Suppressor macrophage treated with lipopolysaccharide for 1 hour (primary cell): ENCODE results near the gene FGD5.

Experiments used
- DNase-seq, 3 donors: peaks; one replicate each; pipeline ENCODE4 v3.0.0-alpha.2; 2020 to 2022

Gene FGD5

GRCh38 chr3:14789640-14790285, 29.0 kb upstream of the FGD5 start:
- no peak for DNase-seq

- peak; percentile 70 to 86 (median 77) for DNase-seq
These were observed 27.3 kb upstream of the FGD5 start for GRCh38 chr3:14791343-14791945.

DNA sequence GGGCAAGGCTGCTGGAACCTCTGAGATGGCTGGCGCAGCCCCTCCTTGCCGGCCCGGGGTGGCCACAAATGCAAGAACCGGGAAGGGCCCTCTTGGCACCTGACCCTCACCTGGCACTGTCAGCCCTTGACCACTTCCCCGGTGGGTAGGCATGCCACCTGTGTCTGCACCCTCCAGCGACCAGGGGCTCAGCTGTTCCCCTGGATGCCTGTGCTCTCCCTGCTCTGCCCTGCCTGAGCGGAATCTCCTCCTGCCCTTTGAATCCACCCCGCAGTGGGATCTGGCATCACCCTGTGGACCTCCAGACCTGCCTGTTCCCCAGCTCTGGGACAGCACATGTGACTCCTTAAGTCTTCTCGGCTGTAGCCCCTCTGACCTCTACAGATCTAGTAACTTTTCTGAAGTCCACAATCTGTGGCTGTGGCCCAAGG, 26.1 kb upstream of the FGD5 start:
- DNase-seq, result no peak

- no peak for DNase-seq
These were observed 25.5 kb upstream of the FGD5 start for GRCh38 chr3:14793126-14793857.

DNA sequence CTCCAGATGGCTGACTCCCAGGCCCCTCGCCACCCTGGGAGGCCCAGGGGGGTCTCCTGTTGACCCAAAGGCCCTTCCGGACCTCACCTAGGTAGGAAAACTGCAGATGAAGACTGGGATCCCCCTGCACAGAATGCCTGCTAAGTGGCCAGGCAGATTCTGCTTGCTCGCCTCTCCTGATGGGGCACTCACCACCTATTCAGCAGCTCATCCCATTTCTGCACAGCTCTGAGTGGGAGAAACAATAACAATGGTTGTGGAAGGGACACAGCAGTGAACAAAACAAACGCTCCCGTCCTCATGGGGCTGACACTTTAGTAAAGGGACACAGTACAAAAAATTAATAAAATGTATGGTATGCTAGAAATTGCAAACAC, 24.9 kb upstream of the FGD5 start:
- no peak for DNase-seq

DNA sequence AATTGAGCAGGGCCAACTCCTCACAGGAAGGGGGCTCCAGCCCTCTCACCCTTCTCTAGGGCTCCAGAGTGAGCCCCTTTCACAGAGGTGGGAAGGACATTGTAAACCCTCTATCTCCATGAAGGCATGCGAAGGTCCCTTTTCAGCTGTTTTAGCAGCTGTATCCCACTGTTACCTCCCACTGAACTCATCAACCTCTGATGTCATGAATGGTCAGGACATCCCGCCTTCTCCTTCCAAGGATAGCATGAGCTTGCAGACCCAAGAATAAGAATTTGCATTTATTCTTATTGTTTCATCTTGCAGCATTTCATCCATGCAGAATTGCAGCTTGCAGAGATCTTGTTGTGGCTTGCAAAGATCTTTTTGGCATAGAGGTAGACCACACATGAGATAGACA, 24.3 kb upstream of the FGD5 start:
- DNase-seq, result no peak

- DNase-seq, result no peak
These were observed 22.8 kb upstream of the FGD5 start for GRCh38 chr3:14795996-14796395.

DNA sequence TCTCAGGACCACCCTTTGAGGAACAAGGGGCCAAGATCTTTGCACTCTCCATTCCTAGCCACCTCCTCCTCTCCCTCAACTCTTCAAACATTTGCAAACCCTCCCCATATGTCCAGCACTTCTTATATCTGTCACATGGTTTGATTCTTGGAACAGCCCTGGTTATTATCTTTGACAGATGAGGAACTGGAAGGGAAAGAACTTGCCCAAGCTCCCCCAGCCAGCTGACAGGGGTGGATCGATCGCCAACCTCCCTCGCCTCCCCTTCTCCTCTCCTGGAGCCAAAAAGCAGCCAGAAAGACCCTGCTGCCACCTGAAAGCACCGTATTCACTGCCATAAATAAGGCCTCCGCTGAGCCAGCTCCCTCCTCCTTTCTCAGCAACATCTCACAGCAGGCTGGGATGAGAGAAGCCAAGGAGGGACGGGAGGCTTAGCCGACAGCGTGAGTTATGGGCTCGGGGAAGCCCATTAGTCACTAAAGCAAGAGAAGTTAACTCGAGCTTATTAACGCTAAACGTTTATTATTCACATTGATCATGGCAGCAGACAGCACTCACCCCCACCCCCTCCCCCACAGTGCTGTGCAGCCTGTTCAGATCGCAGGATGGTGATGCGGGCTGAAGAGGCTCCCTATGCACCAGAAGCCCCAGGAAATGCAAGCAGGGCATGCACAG, 22.2 kb upstream of the FGD5 start:
- DNase-seq, result no peak

DNA sequence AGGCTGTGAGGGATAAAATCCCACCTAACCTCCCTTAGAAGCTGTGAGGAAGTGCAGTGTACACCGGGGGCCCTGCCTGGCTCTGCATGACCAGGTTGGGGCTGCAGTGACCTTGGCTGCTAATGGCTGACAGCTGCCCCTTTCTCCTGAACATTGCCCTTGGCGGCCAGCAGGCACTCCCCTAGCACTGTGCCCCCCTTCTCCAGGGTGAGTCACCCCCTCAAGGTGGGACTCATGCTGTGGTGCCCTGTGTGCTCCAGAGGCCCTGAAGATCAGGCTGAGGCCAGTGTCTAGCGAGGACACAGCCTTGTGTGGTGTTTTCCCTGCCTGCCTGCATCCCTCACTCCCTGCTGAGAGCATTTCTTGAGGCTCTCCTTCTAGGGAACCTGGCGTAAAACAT, 21.0 kb upstream of the FGD5 start:
- DNase-seq, result no peak

- no peak for DNase-seq
These were observed 20.5 kb upstream of the FGD5 start for GRCh38 chr3:14798231-14798630.

- DNase-seq, result no peak
These were observed 19.6 kb upstream of the FGD5 start for GRCh38 chr3:14799146-14799545.

- DNase-seq, result no peak
These were observed 17.7 kb upstream of the FGD5 start for GRCh38 chr3:14801031-14801430.

DNA sequence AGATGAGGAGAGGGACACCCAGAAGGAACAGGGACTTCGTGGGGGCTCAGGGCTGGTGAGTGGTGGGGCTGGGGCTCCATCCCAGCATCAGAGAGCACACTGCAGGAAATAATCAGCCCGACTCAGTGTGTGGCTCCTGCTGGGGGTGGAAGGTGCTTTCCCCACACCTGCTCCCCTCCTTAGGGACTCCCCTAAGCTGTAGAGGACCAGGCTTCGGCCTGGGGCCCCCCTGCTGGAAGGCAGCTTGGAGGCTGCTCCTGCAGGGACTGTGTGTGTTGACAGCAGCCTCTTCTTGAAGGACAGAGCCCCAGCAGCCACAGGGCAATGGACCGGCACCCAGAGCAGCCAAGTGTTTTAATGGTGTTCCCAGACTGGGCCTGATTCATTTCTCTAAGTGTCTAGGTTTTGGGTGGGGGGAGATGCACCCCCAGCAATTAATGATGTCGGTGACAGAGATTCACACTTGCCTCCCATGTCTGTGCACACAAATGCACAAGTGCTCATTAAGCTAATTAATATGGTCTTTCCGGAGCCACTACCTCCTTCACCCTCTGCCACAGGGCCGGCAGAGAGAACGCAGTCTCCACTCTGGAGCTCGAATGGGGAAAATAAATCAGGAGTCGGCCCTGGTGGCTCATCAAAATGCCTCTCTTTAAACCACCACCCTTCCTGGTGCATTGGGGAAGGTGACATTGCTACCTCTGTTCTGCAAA, 16.9 kb upstream of the FGD5 start:
- no peak for DNase-seq

GRCh38 chr3:14802381-14802731, 16.4 kb upstream of the FGD5 start:
- no peak for DNase-seq

DNA sequence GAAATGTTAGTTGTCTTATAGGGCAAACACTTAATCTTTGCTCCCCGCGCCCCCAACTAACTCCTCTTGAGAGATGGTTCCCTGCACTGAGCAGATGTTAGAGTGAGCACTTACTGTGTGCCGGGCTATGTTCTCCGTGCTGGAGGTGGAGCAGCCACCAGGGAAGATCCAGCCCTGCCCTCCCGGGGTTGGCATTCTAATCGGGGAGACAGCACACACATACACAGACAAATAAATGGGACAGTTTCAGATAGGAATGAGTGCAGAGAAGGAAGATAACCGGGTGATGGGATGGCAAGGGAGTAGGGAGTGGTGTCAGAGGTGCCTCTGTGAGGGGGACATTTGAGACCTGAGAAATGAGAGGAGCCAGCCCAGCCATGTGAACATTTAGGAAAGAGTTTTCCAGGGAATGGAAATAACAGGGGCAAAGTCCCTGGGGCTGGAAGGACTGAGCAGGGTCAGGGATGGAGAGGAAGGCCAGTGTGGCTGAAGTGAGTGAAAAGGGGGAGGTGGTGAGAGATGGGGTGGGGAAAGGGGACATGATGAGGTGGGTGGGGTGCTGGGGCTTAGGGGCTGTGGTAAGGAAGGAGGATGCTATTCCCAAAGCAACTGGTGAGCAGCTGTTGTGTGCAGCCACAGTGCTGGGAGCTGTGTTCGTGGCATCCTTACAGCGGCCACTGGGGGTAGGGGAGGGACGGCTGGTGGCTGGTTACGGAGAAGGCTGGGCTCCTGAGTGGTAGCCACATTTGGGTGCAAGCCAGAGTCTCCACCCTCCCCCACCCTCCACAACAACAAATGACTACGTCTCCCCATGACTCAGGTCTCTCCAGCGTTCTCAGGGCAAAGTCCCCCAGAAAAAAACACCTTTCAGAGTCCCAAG, 15.4 kb upstream of the FGD5 start:
- DNase-seq, result peak in 2 of 3 donors; percentile 33 to 43

- no peak for DNase-seq
These were observed 14.6 kb upstream of the FGD5 start for GRCh38 chr3:14803981-14804834.

DNA sequence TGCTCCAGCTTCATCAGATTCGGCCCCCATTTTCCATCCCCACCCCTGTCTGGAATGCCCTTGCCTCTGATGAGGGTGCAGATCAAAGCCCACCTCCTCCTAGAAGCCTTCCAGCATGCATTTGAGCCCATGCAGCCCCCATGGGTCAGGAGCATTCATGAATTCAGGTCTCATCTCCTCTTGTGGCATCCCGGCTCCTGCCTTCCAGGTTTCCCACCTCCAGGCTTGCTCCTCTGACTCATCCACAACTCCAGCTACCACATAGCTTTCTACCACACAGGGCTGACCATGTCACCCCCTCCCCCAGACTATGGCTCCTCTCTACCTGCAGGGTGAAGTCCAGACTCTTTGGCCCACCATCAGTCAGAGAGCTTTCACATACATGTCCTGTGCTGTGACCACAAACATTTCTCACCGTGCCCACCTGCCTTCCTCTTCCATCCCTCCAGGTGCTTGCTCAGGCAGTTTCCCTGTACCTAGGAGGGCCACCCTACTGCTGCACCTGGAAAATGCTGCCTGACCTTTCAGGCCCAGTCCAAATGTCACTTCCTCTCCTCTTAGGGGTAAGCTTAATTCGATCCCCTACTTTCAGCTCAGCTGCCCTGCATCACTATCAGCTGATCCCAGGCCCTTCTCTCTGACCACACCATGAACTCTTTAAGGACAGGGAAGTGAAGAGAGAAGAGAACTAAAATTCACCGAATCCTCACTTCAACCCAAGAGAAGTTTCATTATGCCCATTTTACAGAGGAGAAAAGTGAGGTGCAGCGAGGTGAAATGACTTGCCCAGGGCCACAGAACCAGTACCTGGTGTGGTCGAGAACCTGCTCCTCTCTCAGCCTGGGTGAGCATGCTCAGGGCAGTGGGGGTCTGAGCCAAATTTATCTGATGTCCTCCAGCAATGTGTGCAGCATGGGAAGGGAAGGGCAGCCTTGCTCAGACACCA, 13.7 kb upstream of the FGD5 start:
- peak; percentile 54 to 68 (median 67) for DNase-seq

GRCh38 chr3:14805961-14806537, 12.7 kb upstream of the FGD5 start:
- no peak for DNase-seq

- DNase-seq, result peak; percentile 89 to 94 (median 93)
These were observed 12.0 kb upstream of the FGD5 start for GRCh38 chr3:14806641-14807263.
